ENCODE results near the gene ARHGEF7.
"Not testable (repeated sequence)": the region's sequence is repeated elsewhere in the genome, so short reads cannot be mapped to it uniquely, and the experiment has no call there.

Gene ARHGEF7

DNA sequence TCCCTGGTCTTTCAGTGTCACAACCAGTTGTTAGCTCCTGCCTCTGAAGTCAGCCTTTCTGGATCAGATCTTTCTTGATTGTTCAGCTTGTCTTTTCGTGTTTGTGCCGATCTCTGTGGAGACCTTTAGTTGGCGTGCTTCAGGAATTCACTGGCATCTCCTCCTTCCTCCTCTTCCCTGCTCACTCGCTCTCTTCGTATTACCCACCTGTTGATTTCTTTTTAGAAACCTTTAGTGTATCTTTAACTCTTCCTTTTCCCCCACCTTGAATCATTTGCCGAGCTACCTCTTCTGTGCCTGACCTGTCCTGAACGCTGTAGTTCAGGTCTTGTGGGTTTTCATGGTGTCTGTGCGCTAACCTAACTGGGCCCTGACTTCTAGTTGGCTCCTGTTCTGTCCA lies 141.3 kb downstream of the ARHGEF7 start:
- Histone ChIP-seq H3K36me3 (peaks cover 46% of the 10 kb centered on the region), H3K27ac (peak overlapping the region; percentile 37), H3K27me3 (ENCODE audit: insufficient read depth, low read depth, severe bottlenecking) (no peaks in the 10 kb centered on the region), H3K9me3 (ENCODE audit: severe bottlenecking) (peaks cover 27% of the 10 kb centered on the region), H3K4me3 (ENCODE audit: low read depth, low read length) (no peak overlapping the region)
- TF ChIP-seq, protein P1, sequence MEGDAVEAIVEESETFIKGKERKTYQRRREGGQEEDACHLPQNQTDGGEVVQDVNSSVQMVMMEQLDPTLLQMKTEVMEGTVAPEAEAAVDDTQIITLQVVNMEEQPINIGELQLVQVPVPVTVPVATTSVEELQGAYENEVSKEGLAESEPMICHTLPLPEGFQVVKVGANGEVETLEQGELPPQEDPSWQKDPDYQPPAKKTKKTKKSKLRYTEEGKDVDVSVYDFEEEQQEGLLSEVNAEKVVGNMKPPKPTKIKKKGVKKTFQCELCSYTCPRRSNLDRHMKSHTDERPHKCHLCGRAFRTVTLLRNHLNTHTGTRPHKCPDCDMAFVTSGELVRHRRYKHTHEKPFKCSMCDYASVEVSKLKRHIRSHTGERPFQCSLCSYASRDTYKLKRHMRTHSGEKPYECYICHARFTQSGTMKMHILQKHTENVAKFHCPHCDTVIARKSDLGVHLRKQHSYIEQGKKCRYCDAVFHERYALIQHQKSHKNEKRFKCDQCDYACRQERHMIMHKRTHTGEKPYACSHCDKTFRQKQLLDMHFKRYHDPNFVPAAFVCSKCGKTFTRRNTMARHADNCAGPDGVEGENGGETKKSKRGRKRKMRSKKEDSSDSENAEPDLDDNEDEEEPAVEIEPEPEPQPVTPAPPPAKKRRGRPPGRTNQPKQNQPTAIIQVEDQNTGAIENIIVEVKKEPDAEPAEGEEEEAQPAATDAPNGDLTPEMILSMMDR (IDR thresholded peaks at IDR 0.05; ENCODE audit: low read depth, low read length), result no peak
- no peak for DNase-seq

DNA sequence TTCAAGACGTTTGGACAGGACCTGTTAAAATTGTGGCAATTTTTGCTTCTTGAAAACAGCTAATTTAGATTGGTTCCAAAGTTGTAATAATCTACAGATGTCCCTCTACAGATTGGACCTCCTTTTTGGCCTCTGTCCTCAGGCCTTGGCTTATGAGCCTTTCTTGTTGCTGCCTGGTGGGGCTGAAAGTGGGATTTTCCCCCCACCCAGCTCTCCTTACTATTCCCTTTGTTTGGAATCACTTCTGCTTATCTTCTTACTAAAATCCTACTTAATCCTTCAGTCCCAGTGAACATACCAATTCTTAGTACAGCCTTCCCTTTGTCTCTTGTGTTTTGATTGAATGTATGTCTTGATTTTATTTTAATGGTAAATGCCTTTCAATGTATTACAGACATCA lies 141.8 kb downstream of the ARHGEF7 start:
- TF ChIP-seq, protein P1 (IDR thresholded peaks at IDR 0.05; ENCODE audit: low read depth, low read length), result no peak
- DNase-seq, result peak; percentile 71
- H3K27ac ChIP-seq, result peak overlapping the region; percentile 37
- H3K9me3 ChIP-seq (ENCODE audit: severe bottlenecking), result peaks cover 27% of the 10 kb centered on the region
- no peaks in the 10 kb centered on the region for H3K27me3 ChIP-seq (ENCODE audit: insufficient read depth, low read depth, severe bottlenecking)
- H3K36me3 ChIP-seq, result peaks cover 46% of the 10 kb centered on the region
- no peak overlapping the region for H3K4me3 ChIP-seq (ENCODE audit: low read depth, low read length)

DNA sequence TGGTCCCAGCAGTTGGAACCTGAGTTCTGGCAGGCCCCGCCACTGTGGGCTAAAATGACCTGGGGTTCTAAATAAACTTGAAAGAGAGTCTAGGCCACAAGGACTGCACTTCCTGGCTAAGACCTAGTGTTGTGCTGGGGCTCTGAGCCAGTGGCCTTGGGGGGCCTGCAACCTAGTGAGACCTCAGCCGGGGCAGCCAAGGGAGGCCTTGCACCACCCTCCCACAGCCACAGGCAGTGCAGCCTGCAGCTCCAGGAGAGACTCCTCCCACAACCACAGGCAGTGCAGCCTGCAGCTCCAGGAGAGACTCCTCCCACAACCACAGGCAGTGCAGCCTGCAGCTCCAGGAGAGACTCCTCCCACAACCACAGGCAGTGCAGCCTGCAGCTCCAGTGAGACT lies 142.8 kb downstream of the ARHGEF7 start:
- H3K9me3 ChIP-seq (ENCODE audit: severe bottlenecking), result peaks cover 27% of the 10 kb centered on the region
- not testable (repeated sequence) for H3K4me3 ChIP-seq (ENCODE audit: low read depth, low read length); H3K27me3 ChIP-seq (ENCODE audit: insufficient read depth, low read depth, severe bottlenecking); DNase-seq
- H3K36me3 ChIP-seq, result peaks cover 46% of the 10 kb centered on the region
- H3K27ac ChIP-seq, result 0 out of 2 replicates have a peak overlapping the region, but pooled peaks have one; percentile 24

DNA sequence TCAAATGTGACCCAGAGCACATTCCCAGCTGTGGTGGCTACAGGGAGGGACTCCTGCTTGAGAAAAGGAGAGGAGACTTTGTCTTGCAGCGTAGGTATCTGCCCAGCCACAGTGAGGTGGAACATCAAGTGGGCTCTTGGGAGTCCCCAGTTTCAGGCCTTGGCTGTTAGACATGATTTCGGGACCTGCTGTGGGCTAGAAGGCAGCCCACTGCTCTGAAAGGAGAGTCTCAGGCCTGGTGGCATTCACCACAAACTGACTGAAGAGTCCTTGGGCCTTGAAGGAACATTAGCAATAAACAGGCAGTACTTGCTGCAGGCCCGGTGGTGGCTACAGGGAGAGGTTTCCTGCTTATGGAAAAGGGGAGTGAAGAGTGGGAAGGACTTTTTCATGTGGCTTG lies 143.5 kb downstream of the ARHGEF7 start:
- H3K27me3 ChIP-seq (ENCODE audit: insufficient read depth, low read depth, severe bottlenecking), result no peaks in the 10 kb centered on the region
- no peak overlapping the region for H3K27ac ChIP-seq
- TF ChIP-seq, protein P1 (IDR thresholded peaks at IDR 0.05; ENCODE audit: low read depth, low read length), result no peak
- no peak for DNase-seq
- H3K36me3 ChIP-seq, result peaks cover 49% of the 10 kb centered on the region
- peaks cover 25% of the 10 kb centered on the region for H3K9me3 ChIP-seq (ENCODE audit: severe bottlenecking)
- no peak overlapping the region for H3K4me3 ChIP-seq (ENCODE audit: low read depth, low read length)

DNA sequence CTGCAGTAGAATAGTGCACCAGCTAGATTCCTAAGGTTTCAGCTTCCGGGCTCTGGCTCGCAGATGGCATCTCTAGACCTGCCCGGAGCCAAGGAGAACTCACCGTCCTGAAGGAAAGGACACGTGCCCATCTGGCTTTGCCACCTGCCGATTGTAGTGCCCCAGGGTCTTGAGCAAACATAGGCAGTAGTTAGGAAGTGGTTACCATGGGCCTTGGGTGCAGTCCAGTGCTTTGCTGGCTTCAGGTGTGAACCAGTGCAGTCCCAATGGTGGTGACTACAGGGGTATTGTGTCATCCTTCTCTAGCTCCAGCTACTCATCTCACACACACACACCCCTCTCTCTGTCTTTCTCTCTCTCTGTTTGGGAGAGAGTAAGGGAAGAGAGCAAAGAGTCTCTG lies 143.9 kb downstream of the ARHGEF7 start:
- Histone ChIP-seq H3K9me3 (ENCODE audit: severe bottlenecking) (peaks cover 25% of the 10 kb centered on the region), H3K36me3 (peaks cover 44% of the 10 kb centered on the region), H3K27ac (no peak overlapping the region), H3K4me3 (ENCODE audit: low read depth, low read length) (no peak overlapping the region), H3K27me3 (ENCODE audit: insufficient read depth, low read depth, severe bottlenecking) (no peaks in the 10 kb centered on the region)
- no peak for DNase-seq
- TF ChIP-seq, protein P1 (IDR thresholded peaks at IDR 0.05; ENCODE audit: low read depth, low read length), result no peak

DNA sequence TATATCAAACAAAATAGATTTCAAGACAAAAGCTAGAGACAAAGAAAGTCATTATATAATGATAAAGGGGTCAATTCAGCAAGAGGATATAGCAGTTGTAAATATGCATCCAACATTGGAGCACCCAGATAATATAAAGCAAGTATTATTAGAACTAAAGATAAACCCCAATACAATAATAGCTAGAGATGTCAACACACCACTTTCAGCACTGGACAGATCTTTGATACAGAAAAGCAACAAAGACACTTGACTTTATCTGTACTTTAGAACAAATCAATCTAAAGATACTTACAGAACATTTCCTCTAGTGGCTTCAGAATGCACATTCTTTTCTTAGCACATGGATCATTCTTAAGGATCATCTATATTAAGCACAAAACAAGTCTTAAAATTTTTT lies 146.2 kb downstream of the ARHGEF7 start:
- Histone ChIP-seq H3K4me3 (ENCODE audit: low read depth, low read length) (no peak overlapping the region), H3K27me3 (ENCODE audit: insufficient read depth, low read depth, severe bottlenecking) (no peaks in the 10 kb centered on the region), H3K36me3 (peaks cover 40% of the 10 kb centered on the region), H3K27ac (no peak overlapping the region), H3K9me3 (ENCODE audit: severe bottlenecking) (peaks cover 25% of the 10 kb centered on the region)
- TF ChIP-seq, protein P1 (IDR thresholded peaks at IDR 0.05; ENCODE audit: low read depth, low read length), result no peak
- no peak for DNase-seq

All from WERI-Rb-1 (cell line).